ENCODE measurements around the gene ST13. TPM values are rescaled to one million over a fixed set of nuclear protein-coding genes. Genes with fewer than 3 reads are reported as not detected.

ST13 gene
- total RNA-seq, 1 experiment from 2014 or later: 231 TPM

DNA sequence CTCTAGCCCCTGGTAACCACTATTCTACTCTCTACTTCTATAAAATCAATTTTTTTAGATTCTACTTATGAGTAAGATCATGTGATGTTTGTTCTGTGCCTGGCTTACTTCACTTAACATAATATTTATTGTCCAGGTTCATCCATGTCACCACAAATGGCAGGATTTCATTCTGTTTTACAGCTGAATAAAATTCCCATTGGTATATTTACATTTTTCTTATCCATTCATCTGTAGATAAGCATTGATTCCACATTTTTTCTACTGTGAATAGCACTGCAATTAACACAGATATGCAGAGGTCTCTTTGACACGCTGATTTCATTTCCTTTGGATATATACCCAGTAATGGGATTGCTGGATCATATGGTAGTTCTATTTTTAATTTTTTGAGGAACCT lies 53.1 kb downstream of the ST13 start:
- ChIA-PET CTCF (no interaction called here), POLR2A (interaction anchor here (1.1 kb wide), 1 partner anchor 10 kb away, joined by 3 read pairs; no protein-coding TSS in a partner anchor)
- intact Hi-C loops (cut with micrococcal nuclease): no loop called here
- no TSS peak for BruUV-seq (replicated peaks)
- H3K27me3 Mint-ChIP-seq (ENCODE audit: insufficient read depth, unreplicated experiment): no peaks in the 10 kb centered on the region
- no peak overlapping the region for H3K27ac Mint-ChIP-seq (ENCODE audit: low read depth, unreplicated experiment)
- no peaks in the 10 kb centered on the region for H3K9me3 Mint-ChIP-seq (ENCODE audit: unreplicated experiment)
- peaks cover 5% of the 10 kb centered on the region for H3K4me1 Mint-ChIP-seq (ENCODE audit: insufficient read depth, unreplicated experiment)
- no peak overlapping the region for H3K4me3 Mint-ChIP-seq (ENCODE audit: unreplicated experiment)
- TF ChIP-seq, protein P1, sequence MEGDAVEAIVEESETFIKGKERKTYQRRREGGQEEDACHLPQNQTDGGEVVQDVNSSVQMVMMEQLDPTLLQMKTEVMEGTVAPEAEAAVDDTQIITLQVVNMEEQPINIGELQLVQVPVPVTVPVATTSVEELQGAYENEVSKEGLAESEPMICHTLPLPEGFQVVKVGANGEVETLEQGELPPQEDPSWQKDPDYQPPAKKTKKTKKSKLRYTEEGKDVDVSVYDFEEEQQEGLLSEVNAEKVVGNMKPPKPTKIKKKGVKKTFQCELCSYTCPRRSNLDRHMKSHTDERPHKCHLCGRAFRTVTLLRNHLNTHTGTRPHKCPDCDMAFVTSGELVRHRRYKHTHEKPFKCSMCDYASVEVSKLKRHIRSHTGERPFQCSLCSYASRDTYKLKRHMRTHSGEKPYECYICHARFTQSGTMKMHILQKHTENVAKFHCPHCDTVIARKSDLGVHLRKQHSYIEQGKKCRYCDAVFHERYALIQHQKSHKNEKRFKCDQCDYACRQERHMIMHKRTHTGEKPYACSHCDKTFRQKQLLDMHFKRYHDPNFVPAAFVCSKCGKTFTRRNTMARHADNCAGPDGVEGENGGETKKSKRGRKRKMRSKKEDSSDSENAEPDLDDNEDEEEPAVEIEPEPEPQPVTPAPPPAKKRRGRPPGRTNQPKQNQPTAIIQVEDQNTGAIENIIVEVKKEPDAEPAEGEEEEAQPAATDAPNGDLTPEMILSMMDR (IDR thresholded peaks at IDR 0.05; ENCODE audit: unreplicated experiment): no peak
- peaks cover 2% of the 10 kb centered on the region for H3K36me3 Mint-ChIP-seq (ENCODE audit: insufficient read depth, unreplicated experiment)
- DNase-seq (ENCODE audit: unreplicated experiment): no peak

DNA sequence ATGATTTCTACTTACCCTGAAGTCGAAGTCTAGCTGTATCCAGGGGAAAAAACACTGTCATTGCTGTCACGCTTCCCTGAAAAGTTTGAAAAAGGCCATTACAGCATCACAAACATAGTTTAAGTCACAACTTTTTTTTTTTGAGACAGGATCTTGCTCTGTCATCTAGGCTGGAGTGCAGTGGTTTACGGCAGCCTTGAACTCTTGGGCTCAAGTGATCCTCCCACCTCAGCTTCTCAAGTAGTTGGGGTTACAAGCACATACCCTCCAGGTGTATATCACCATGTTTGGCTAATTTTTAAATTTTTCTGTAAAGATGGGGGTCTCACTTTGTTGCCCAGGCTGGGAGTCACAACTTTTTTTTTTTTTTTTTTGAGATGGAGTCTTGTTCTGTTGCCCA lies 57.4 kb downstream of the ST13 start:
- H3K4me1 Mint-ChIP-seq (ENCODE audit: insufficient read depth, unreplicated experiment): no peaks in the 10 kb centered on the region
- no peak for DNase-seq (ENCODE audit: unreplicated experiment)
- no peaks in the 10 kb centered on the region for H3K9me3 Mint-ChIP-seq (ENCODE audit: unreplicated experiment)
- no peaks in the 10 kb centered on the region for H3K27me3 Mint-ChIP-seq (ENCODE audit: insufficient read depth, unreplicated experiment)
- TF ChIP-seq, protein P1 (IDR thresholded peaks at IDR 0.05; ENCODE audit: unreplicated experiment): no peak
- ChIA-PET CTCF (interaction anchor here (0.6 kb wide), 1 partner anchor 122 kb away, joined by 3 read pairs; no protein-coding TSS in a partner anchor), POLR2A (no interaction called here)
- H3K4me3 Mint-ChIP-seq (ENCODE audit: unreplicated experiment): no peak overlapping the region
- H3K36me3 Mint-ChIP-seq (ENCODE audit: insufficient read depth, unreplicated experiment): peaks cover 24% of the 10 kb centered on the region
- intact Hi-C loops (cut with micrococcal nuclease): no loop called here
- no peak overlapping the region for H3K27ac Mint-ChIP-seq (ENCODE audit: low read depth, unreplicated experiment)
- BruUV-seq (replicated peaks): no TSS peak

DNA sequence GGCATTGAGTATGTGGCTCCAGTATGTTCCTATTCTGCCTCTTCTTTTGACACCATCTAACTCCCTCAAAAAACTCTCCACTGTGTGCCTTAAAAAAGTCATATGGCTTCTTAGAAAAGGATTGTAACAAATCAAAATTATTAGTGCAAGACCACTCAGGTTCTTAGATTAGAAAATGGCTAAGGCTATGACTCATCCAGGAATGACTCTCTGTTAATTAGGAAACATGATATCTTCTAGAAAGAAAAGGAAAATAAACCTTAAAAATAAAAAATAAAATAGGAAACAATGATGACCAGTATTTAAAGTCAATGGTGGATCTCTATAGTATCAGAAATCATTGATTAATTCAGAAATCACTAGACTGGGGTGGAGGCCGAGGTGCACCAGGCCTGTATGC lies 59.0 kb downstream of the ST13 start:
- Mint-ChIP-seq H3K27me3 (ENCODE audit: insufficient read depth, unreplicated experiment) (no peaks in the 10 kb centered on the region), H3K4me3 (ENCODE audit: unreplicated experiment) (no peak overlapping the region), H3K27ac (ENCODE audit: low read depth, unreplicated experiment) (no peak overlapping the region), H3K9me3 (ENCODE audit: unreplicated experiment) (no peaks in the 10 kb centered on the region), H3K36me3 (ENCODE audit: insufficient read depth, unreplicated experiment) (peaks cover 39% of the 10 kb centered on the region), H3K4me1 (ENCODE audit: insufficient read depth, unreplicated experiment) (no peaks in the 10 kb centered on the region)
- POLR2A ChIA-PET: no interaction called here
- BruUV-seq (replicated peaks): no TSS peak
- intact Hi-C loops (cut with micrococcal nuclease): no loop called here
- TF ChIP-seq, protein P1 (IDR thresholded peaks at IDR 0.05; ENCODE audit: unreplicated experiment): no peak
- DNase-seq (ENCODE audit: unreplicated experiment): no peak
- CTCF ChIA-PET: no interaction called here

GRCh38 chr22:40792451-40792850 lies 64.0 kb downstream of the ST13 start:
- Mint-ChIP-seq H3K9me3 (ENCODE audit: unreplicated experiment) (no peaks in the 10 kb centered on the region), H3K27me3 (ENCODE audit: insufficient read depth, unreplicated experiment) (no peaks in the 10 kb centered on the region), H3K36me3 (ENCODE audit: insufficient read depth, unreplicated experiment) (peaks cover 55% of the 10 kb centered on the region), H3K4me3 (ENCODE audit: unreplicated experiment) (no peak overlapping the region), H3K27ac (ENCODE audit: low read depth, unreplicated experiment) (no peak overlapping the region), H3K4me1 (ENCODE audit: insufficient read depth, unreplicated experiment) (no peaks in the 10 kb centered on the region)
- DNase-seq (ENCODE audit: unreplicated experiment): no peak
- TF ChIP-seq, protein P1 (IDR thresholded peaks at IDR 0.05; ENCODE audit: unreplicated experiment): no peak
- ChIA-PET POLR2A (interaction anchor here (0.6 kb wide), 1 partner anchor 28 kb away, joined by 3 read pairs; no protein-coding TSS in a partner anchor), CTCF (no interaction called here)
- intact Hi-C loops (cut with micrococcal nuclease): no loop called here
- BruUV-seq (replicated peaks): no TSS peak

All from MCF 10A (cell line).